CD4-positive, alpha-beta T cell treated with Interleukin-1 beta for 1 hour (primary cell): ENCODE results near the gene ATP1A4.

Experiments
- DNase-seq, 2 donors: peaks; one replicate each; pipeline ENCODE4 v3.0.0-alpha.2; 2020 to 2022

The ATP1A4 gene

GRCh38 chr1:160207771-160208556 lies 56.6 kb downstream of the ATP1A4 start:
- DNase-seq = no peak

- no peak for DNase-seq
Observed at GRCh38 chr1:160208557-160209320, 57.3 kb downstream of the ATP1A4 start.

DNA sequence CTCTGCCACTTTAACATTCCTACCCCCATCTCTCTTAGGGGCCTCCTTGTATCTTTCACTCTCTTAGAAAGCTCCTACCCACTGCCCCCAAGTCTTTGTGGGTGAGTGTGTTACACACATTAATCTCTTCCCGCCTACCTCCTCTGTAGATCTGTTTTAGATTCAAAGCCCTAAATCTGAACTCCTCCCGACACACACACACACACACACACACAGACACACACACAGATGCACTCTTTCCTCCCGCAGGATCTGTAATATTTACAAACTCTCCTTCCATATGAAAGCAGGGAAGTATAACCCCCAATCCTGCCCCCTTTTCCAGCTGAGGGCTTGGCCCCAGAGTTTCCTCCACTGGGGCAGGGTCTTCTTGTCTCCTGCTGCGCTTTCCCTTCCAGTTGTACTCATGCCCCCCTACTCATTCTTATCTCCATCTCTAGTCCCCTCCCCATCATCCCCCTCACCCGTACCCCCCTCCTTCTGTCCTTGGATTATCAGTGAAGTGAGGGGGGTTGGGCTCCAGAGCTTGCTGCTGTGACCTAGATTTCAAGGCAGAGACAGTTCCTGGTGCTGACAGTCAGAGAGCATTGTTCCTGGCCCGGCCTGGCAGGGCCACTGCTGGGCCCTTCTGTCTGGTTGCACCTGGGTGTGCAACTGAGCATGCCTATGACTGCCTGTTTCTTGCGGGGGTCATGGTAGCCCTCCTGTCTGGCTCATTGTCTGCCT lies 58.1 kb downstream of the ATP1A4 start:
- DNase-seq = no peak

- no peak for DNase-seq
Observed at GRCh38 chr1:160210561-160210960, 59.2 kb downstream of the ATP1A4 start.

DNA sequence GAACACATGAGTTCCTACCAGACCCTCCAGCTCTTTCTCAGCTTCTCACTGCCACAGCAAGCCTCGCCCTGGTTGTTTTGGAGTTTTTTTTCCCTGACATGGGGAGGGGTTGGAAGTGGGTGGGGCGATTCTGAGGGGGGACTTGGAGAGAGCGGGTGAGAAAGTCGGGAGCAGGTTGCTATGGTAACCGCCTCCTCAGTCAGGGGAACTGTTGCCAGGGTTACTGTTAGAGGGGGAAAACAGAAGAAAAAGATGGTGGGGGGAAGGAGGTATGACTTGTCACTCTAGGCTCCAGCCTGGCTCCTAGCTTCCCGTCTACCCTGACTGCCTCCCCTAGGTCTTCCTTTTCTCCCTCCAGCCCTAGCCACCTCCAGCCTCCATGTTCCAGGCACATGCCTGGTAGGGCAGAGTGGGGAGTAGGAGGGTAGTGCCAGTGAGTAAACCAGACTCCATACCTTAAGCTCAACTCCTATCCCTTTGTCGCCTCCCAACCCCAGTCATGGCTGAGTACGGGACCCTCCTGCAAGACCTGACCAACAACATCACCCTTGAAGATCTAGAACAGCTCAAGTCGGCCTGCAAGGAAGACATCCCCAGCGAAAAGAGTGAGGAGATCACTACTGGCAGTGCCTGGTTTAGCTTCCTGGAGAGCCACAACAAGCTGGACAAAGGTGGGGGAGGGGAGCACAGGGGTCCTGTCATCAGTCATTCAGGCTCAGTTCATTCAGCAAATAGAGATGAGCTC lies 59.8 kb downstream of the ATP1A4 start:
- DNase-seq = no peak

- DNase-seq = no peak
Observed at GRCh38 chr1:160214481-160215140, 63.2 kb downstream of the ATP1A4 start.

DNA sequence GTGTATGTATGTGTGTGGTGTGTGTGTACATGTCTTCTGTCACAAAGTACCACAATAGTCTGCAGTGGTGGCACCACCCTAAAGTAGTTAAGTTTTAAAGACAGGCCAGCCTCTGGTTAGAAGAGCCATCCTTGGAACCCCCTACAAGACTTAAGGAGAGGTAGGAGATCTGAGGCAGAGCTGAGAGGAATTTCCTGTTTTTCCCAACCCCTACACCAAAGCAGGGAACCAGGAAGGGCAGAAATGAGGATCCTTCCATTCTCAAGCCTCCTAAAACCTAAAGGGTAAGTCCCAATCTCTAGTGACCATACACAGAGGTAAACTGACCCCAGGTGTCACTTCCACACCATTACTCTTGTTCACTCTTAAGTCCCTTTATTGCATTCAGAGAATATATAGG lies 64.9 kb downstream of the ATP1A4 start:
- DNase-seq = no peak

DNA sequence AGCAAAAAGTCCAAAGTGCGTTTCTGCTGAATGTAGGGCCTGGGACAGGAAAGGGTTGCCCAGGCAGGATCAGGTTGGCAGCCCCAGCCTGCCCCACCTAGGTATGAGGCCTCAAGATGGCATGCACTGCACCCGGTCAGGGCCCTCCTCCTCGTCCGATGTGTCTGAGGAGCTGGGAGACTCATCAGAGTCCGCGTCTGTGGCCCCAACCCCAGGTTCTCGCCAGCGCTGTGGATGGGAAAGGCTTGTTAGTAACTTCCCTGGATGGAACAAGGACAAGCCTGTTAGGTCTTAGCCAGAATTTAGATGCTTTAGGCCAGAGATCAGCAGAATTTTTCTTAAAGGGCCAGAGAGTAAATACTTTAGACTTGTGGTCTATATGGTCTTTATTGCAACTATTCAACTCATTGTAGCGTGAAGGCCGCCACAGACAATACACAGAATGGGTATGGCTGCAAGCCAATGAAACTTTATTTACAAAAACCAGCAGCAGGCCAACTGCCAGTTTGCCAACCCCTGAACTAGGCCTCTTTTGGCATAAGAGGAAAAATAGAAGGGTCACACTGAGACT lies 66.2 kb downstream of the ATP1A4 start:
- DNase-seq = no peak

DNA sequence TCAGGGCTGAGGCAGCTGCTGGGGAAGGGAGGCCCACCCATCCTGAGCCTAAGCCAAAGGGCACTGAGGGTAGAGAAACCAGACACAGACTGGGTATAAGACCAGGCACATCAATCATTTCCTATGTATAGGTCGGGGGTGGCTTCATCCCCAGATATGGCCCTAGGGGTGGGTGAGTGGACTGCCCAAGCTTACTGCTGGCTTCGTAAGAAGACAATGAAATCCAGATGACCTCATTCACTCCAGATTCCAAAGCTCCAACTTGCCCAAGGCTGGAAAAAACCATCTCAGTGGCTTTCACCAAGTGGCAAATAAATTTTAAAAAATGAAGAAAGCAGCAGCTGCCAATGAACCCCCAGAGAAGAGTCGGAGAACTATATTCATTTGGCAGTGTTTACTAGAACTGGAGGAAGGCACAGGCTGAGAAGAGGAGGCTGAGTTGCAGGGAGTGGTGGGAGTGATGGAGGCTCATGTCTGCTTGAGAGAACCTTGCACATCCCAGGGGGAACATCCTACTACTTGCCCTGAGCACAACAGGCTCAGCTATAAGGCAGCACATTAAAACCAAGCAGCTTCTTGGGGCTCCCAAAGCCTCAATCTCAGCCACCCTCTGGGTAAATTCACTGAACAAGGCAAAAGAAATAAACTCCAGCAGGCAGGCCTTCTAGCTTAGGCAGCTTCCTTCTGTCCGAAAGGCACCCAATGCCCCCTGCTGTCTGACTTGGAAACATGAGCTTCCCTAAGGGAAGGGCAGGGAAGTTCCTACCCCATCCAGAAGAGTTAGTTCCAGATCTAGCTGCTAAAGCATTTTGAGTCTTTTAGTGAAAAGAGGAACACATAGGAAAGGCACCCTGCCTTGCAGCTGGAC lies 67.9 kb downstream of the ATP1A4 start:
- DNase-seq = no peak

- no peak for DNase-seq
Observed at GRCh38 chr1:160220301-160220700, 68.9 kb downstream of the ATP1A4 start.

DNA sequence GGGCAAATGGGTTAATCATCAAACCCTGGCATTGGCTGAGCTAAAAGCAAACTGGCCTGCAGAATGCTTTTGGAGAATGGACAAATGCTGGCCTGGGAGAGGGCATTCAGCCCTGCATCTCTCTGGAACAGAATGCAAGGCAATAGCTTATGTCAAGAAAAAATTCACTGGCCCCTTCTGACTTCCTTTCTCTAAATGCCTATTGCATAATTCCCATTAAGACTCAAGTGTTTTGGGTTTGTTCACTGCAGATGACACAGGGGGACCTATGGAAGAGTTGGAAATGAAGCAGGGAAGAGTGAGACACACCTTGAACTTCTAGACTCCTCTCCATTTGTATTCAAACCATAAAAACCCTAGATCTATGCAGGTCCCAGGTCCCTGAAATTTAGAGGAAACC lies 69.7 kb downstream of the ATP1A4 start:
- no peak for DNase-seq

DNA sequence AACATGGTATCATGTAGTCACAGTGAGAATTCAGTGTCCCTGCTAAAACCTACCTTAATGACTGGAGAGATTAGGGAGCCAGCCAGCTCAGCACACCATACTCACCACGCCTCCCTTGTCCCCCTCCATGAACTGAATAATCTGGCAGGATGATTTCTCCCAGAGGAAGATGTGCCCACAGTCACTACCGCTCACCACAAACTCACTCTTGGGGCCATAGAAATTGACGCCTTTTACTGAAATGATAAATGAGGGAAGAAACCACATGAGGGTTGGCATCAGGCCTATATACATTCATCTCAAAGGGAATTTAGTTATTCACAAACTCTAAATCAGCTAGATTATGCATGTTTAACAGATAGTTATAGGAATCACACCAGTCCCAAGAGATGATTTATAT lies 71.1 kb downstream of the ATP1A4 start:
- DNase-seq = no peak

- DNase-seq = no peak
Observed at GRCh38 chr1:160224606-160225005, 73.2 kb downstream of the ATP1A4 start.

- no peak for DNase-seq
Observed at GRCh38 chr1:160225345-160225744, 73.9 kb downstream of the ATP1A4 start.

DNA sequence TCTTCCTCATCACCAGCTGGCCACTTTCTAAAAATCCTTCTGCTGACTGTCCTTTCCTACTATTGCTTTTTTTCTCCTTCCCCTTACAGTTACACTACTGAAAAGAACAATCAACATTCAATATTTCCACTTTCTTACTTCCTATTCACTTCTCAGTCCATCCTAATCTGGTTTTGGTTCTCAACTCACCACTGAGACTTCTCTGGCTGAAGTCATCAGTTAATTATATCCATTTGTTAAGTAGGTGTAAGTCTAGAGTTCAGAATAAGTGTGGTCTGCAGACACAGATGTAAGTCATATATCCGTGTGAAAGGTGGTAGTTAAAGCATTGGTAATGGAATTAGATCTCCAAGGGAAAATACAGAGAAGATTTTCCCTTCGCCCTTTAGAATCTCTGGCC lies 75.2 kb downstream of the ATP1A4 start:
- DNase-seq = no peak

GRCh38 chr1:160227034-160227433 lies 75.6 kb downstream of the ATP1A4 start:
- DNase-seq = no peak

GRCh38 chr1:160227561-160227960 lies 76.2 kb downstream of the ATP1A4 start:
- DNase-seq = no peak

DNA sequence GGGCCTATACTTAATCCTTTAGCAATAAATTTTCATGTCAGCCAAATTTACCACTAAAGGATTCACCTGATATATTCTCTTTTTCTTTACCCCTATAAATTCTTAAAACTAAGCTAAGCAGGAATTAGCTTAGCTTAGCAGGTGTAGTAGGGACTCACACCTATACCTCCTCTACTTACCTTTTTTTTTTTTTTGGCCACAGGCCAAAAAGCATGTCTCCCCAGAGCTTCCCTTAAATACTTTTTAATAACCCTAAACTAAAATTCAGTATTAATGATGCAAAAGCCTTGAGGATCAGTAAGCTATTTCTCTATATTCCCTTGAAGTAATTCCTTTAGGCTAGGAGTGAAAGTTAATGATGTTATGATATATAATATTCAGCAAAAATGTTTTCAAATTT lies 77.0 kb downstream of the ATP1A4 start:
- DNase-seq = no peak

DNA sequence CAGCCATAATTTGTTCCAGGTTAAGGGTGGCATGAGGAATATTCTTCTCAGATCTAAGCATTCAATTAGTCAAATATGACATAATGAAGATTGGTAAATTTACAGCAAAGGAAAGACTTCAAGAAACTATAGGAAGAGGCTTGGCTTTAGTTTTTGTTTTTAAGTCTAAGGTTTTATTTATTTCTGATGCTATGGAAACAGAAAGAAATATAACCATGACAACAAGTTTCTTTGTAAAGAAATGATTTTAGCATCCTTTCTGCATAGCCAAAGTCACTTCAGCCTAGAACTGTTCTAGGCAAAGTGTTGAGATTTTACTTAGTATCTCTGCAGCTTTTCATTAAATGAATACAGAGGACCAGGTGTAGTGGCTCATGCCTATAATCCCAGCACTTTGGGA lies 81.5 kb downstream of the ATP1A4 start:
- DNase-seq = no peak
